Measurements from ENCODE around the gene UBE2J1.
A peak's percentile ranks its signal among the peaks of the same experiment; 100 is the strongest.
"Not testable (repeated sequence)": the region's sequence is repeated elsewhere in the genome, so short reads cannot be mapped to it uniquely, and the experiment has no call there.

The UBE2J1 gene

GRCh38 chr6:89352278-89353117 is at the start of gene UBE2J1:
Gene UBE2J1 (minus strand): TSS chr6:89352722. CDS start chr6:89352569, 153 bp downstream.
- peak in 1 of 2 experiments; percentile 42 for DNase-seq

- no peak for DNase-seq
These were observed 48.4 kb upstream of the UBE2J1 start for GRCh38 chr6:89400912-89401399.

GRCh38 chr6:89400050-89400449 is 47.5 kb upstream of the UBE2J1 start:
- DNase-seq = no peak

GRCh38 chr6:89398762-89399525 is 46.4 kb upstream of the UBE2J1 start:
- DNase-seq = no peak

- DNase-seq = not testable (repeated sequence)
These were observed 45.4 kb upstream of the UBE2J1 start for GRCh38 chr6:89397884-89398283.

- no peak for DNase-seq
These were observed 41.1 kb upstream of the UBE2J1 start for GRCh38 chr6:89393659-89394058.

GRCh38 chr6:89392823-89393222 is 40.3 kb upstream of the UBE2J1 start:
- DNase-seq = no peak

GRCh38 chr6:89388846-89389245 is 36.3 kb upstream of the UBE2J1 start:
- DNase-seq = peak in 1 of 2 experiments; percentile 31

- no peak for DNase-seq
These were observed 35.1 kb upstream of the UBE2J1 start for GRCh38 chr6:89387516-89388201.

GRCh38 chr6:89386917-89387491 is 34.5 kb upstream of the UBE2J1 start:
- DNase-seq = no peak

GRCh38 chr6:89385846-89386245 is 33.3 kb upstream of the UBE2J1 start:
- DNase-seq = no peak

GRCh38 chr6:89385156-89385667 is 32.7 kb upstream of the UBE2J1 start:
- DNase-seq = peak; percentile 98

GRCh38 chr6:89381031-89381430 is 28.5 kb upstream of the UBE2J1 start:
- DNase-seq = no peak

GRCh38 chr6:89379281-89379680 is 26.8 kb upstream of the UBE2J1 start:
- DNase-seq = peak; percentile 86

GRCh38 chr6:89378628-89379027 is 26.1 kb upstream of the UBE2J1 start:
- no peak for DNase-seq

- peak; percentile 65 to 86 for DNase-seq
These were observed 23.1 kb upstream of the UBE2J1 start for GRCh38 chr6:89375427-89376267.

- DNase-seq = no peak
These were observed 20.0 kb upstream of the UBE2J1 start for GRCh38 chr6:89372506-89372901.

- DNase-seq = peak in 1 of 2 experiments; percentile 44
These were observed 19.5 kb upstream of the UBE2J1 start for GRCh38 chr6:89371849-89372505.

GRCh38 chr6:89368999-89369398 is 16.5 kb upstream of the UBE2J1 start:
- DNase-seq = no peak

GRCh38 chr6:89368107-89368506 is 15.6 kb upstream of the UBE2J1 start:
- DNase-seq = peak in 1 of 2 experiments; percentile 31

- no peak for DNase-seq
These were observed 12.1 kb upstream of the UBE2J1 start for GRCh38 chr6:89364586-89364985.
